ENCODE measurements around the gene PRR33.

DNA sequence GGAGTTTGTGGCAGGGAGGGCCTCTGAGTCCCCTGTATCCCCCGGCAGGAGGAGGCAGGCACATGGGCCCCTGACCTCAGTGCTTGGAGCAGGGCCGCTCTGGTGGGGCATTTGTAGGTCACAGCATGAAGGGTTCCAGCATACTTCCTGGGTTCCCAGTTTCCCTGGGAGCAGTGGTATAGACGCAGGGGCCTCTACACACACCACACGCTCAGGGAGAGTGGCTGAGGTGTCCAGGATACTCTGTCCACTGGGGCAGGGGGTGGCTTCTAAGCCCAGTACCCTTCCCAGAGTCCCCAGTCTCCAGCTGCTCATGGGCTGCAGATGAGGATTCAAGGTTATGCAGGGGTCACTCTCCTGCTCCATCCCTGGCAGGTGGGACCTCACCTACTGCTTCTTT, 32.7 kb downstream of the PRR33 start:
- TF ChIP-seq POLR2A (IDR thresholded peaks at IDR 0.05; ENCODE audit: borderline replicate concordance, extremely low read depth, insufficient read depth, insufficient read length) (no peak), POLR2AphosphoS5 (IDR thresholded peaks at IDR 0.05; ENCODE audit: low read depth, low read length) (no peak), CBX3 (IDR thresholded peaks at IDR 0.05; ENCODE audit: low read depth) (no peak), EZH2phosphoT487 (IDR thresholded peaks at IDR 0.05; ENCODE audit: borderline replicate concordance) (no peak), EZH2 (IDR thresholded peaks at IDR 0.05) (no peak), RAD21 (IDR thresholded peaks at IDR 0.05; ENCODE audit: low read depth) (no peak), TCF7L2 (IDR thresholded peaks at IDR 0.05; ENCODE audit: borderline replicate concordance, extremely low read depth, insufficient read depth, insufficient read length) (no peak), YY1 (IDR thresholded peaks at IDR 0.05; ENCODE audit: extremely low read depth, insufficient replicate concordance, low read depth, low read length) (no peak), SIN3A (IDR thresholded peaks at IDR 0.05; ENCODE audit: low read depth) (no peak)
- TF ChIP-seq, protein P1, sequence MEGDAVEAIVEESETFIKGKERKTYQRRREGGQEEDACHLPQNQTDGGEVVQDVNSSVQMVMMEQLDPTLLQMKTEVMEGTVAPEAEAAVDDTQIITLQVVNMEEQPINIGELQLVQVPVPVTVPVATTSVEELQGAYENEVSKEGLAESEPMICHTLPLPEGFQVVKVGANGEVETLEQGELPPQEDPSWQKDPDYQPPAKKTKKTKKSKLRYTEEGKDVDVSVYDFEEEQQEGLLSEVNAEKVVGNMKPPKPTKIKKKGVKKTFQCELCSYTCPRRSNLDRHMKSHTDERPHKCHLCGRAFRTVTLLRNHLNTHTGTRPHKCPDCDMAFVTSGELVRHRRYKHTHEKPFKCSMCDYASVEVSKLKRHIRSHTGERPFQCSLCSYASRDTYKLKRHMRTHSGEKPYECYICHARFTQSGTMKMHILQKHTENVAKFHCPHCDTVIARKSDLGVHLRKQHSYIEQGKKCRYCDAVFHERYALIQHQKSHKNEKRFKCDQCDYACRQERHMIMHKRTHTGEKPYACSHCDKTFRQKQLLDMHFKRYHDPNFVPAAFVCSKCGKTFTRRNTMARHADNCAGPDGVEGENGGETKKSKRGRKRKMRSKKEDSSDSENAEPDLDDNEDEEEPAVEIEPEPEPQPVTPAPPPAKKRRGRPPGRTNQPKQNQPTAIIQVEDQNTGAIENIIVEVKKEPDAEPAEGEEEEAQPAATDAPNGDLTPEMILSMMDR (IDR thresholded peaks at IDR 0.05 in 2 of 3, conservative IDR thresholded peaks at IDR 0.05 in 1 of 3; ENCODE audit: borderline replicate concordance in 1 of 3, insufficient read depth in 1 of 3, low read depth in 2 of 3, low read length in 2 of 3): no peak
- TF ChIP-seq, protein P2, sequence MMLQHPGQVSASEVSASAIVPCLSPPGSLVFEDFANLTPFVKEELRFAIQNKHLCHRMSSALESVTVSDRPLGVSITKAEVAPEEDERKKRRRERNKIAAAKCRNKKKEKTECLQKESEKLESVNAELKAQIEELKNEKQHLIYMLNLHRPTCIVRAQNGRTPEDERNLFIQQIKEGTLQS (IDR thresholded peaks at IDR 0.05): no peak
- TF ChIP-seq, protein P3, sequence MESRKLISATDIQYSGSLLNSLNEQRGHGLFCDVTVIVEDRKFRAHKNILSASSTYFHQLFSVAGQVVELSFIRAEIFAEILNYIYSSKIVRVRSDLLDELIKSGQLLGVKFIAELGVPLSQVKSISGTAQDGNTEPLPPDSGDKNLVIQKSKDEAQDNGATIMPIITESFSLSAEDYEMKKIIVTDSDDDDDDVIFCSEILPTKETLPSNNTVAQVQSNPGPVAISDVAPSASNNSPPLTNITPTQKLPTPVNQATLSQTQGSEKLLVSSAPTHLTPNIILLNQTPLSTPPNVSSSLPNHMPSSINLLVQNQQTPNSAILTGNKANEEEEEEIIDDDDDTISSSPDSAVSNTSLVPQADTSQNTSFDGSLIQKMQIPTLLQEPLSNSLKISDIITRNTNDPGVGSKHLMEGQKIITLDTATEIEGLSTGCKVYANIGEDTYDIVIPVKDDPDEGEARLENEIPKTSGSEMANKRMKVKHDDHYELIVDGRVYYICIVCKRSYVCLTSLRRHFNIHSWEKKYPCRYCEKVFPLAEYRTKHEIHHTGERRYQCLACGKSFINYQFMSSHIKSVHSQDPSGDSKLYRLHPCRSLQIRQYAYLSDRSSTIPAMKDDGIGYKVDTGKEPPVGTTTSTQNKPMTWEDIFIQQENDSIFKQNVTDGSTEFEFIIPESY (IDR thresholded peaks at IDR 0.05; ENCODE audit: extremely low read depth, insufficient replicate concordance, low read length): no peak
- TF ChIP-seq, protein P4, sequence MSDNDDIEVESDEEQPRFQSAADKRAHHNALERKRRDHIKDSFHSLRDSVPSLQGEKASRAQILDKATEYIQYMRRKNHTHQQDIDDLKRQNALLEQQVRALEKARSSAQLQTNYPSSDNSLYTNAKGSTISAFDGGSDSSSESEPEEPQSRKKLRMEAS (IDR thresholded peaks at IDR 0.05): no peak
- TF ChIP-seq, protein P5, sequence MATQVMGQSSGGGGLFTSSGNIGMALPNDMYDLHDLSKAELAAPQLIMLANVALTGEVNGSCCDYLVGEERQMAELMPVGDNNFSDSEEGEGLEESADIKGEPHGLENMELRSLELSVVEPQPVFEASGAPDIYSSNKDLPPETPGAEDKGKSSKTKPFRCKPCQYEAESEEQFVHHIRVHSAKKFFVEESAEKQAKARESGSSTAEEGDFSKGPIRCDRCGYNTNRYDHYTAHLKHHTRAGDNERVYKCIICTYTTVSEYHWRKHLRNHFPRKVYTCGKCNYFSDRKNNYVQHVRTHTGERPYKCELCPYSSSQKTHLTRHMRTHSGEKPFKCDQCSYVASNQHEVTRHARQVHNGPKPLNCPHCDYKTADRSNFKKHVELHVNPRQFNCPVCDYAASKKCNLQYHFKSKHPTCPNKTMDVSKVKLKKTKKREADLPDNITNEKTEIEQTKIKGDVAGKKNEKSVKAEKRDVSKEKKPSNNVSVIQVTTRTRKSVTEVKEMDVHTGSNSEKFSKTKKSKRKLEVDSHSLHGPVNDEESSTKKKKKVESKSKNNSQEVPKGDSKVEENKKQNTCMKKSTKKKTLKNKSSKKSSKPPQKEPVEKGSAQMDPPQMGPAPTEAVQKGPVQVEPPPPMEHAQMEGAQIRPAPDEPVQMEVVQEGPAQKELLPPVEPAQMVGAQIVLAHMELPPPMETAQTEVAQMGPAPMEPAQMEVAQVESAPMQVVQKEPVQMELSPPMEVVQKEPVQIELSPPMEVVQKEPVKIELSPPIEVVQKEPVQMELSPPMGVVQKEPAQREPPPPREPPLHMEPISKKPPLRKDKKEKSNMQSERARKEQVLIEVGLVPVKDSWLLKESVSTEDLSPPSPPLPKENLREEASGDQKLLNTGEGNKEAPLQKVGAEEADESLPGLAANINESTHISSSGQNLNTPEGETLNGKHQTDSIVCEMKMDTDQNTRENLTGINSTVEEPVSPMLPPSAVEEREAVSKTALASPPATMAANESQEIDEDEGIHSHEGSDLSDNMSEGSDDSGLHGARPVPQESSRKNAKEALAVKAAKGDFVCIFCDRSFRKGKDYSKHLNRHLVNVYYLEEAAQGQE (IDR thresholded peaks at IDR 0.05; ENCODE audit: low read depth): no peak
